ENCODE data around the gene COPS6.

- TF ChIP-seq CTCF (IDR thresholded peaks at IDR 0.05) = no peak
- TF ChIP-seq POLR2A (IDR thresholded peaks at IDR 0.05) = no peak
- TF ChIP-seq EP300 (IDR thresholded peaks at IDR 0.05) = no peak
Measured at GRCh38 chr7:100122067-100122466, 33.3 kb downstream of the COPS6 start.
